ENCODE results near the gene ADD3.
"Not testable (repeated sequence)": the region's sequence is repeated elsewhere in the genome, so short reads cannot be mapped to it uniquely, and the experiment has no call there.

The ADD3 gene

DNA sequence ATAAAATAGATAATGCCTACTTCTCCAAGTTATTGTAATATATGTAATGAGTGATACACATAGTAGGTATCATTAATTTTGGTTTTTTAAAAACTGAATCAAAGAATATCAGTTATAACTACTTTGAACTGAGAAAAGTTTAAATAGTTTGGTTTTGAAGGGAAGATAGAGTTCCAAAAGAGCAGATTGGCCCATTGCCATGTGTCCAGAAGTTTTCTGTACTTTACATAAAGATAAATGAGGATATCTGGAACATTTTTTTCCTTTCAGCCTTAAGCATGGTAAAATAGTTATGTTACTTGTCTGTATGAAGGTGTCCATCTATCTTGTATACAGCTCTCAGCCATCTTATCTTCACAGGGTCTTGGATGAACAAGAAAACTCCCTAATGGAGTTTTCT lies 101.7 kb downstream of the ADD3 start:
- H3K27ac Mint-ChIP-seq: peak overlapping the region; percentile 79

DNA sequence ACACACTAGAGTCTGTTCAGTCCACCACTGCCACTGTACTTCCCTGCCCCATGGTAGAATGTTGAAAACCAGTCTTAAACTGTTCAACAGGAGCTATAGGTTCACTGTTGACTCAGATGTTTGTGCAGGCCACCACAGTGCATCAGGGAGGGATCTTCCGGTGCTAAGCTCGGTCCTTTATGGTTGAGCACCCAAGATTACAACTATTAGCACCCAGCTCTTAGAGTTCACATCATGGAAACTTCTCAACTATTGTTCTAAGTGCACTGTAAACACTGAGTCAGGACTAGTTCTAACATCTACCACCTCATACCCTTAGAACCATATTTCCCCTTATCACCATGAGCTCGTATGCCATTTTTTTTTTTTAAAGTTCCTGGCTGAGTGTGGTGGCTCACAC lies 102.6 kb downstream of the ADD3 start:
- H3K9me3 Mint-ChIP-seq: no peaks in the 10 kb centered on the region
- no peaks in the 10 kb centered on the region for H3K27me3 Mint-ChIP-seq
- H3K4me3 Mint-ChIP-seq: no peak overlapping the region
- peaks cover 24% of the 10 kb centered on the region for H3K36me3 Mint-ChIP-seq
- H3K27ac Mint-ChIP-seq: peak overlapping the region; percentile 96
- peaks cover 53% of the 10 kb centered on the region for H3K4me1 Mint-ChIP-seq

More for the DNA sequence above, 101.7 kb downstream of the ADD3 start:
- H3K27me3 Mint-ChIP-seq: no peaks in the 10 kb centered on the region
- H3K4me1 Mint-ChIP-seq: peaks cover 61% of the 10 kb centered on the region
- no peaks in the 10 kb centered on the region for H3K9me3 Mint-ChIP-seq
- peaks cover 26% of the 10 kb centered on the region for H3K36me3 Mint-ChIP-seq
- no peak overlapping the region for H3K4me3 Mint-ChIP-seq

DNA sequence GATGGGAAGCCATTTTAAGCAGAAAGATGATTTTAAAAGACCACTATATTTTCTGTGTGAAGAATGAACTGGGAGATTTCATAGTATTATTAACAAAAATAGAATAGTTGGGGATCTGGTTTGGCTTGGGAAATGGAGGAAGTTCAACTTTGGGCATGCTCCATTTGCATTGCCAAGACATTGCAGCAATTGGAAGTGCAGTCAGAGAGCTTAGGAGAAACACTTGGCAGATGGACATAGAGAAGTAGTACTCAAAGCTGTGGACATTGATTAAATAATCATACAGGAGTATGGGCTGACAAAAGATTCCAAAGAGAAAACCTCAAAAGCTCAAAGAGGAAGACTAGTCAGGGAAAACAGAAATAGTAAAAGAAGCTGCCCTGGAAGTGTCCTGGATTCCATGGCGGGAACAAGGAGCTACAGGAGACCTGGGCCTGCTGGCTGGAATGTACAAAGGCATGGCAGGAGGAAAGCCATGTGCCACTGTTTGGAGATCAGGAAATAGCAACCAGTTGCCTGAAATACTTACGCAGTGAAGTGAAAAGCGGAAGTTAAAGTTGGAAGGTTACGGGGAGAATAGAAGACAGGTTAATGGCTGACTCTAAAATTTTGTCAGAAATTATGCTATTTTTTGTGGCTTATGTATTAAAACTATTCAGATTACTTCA lies 106.0 kb downstream of the ADD3 start:
- Mint-ChIP-seq H3K4me3 (no peak overlapping the region), H3K27ac (peak overlapping the region; percentile 66), H3K36me3 (peaks cover 19% of the 10 kb centered on the region), H3K9me3 (no peaks in the 10 kb centered on the region), H3K4me1 (peaks cover 19% of the 10 kb centered on the region), H3K27me3 (no peaks in the 10 kb centered on the region)

DNA sequence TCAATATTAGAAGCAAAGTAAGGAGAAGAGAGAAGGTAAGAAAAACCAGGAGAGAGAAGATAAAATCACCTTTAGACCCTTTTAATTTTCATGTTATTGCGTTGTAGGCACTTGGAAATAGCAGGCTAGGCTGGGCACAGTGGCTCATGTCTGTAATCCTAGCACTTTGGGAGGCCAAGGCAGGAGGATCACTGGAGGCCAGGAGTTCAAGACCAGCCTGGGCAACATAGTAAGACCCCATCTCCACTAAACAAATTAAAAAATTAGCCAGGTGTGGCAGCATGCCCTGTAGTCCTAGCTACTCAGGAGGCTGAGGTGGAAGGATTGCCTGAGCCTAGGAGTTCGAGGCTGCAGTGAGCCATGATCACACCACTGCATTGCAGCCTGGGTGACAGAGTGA lies 106.9 kb downstream of the ADD3 start:
- peaks cover 24% of the 10 kb centered on the region for H3K36me3 Mint-ChIP-seq
- peaks cover 11% of the 10 kb centered on the region for H3K4me1 Mint-ChIP-seq
- H3K27me3 Mint-ChIP-seq, H3K4me3 Mint-ChIP-seq, H3K9me3 Mint-ChIP-seq: not testable (repeated sequence)
- H3K27ac Mint-ChIP-seq: peak overlapping the region; percentile 56

DNA sequence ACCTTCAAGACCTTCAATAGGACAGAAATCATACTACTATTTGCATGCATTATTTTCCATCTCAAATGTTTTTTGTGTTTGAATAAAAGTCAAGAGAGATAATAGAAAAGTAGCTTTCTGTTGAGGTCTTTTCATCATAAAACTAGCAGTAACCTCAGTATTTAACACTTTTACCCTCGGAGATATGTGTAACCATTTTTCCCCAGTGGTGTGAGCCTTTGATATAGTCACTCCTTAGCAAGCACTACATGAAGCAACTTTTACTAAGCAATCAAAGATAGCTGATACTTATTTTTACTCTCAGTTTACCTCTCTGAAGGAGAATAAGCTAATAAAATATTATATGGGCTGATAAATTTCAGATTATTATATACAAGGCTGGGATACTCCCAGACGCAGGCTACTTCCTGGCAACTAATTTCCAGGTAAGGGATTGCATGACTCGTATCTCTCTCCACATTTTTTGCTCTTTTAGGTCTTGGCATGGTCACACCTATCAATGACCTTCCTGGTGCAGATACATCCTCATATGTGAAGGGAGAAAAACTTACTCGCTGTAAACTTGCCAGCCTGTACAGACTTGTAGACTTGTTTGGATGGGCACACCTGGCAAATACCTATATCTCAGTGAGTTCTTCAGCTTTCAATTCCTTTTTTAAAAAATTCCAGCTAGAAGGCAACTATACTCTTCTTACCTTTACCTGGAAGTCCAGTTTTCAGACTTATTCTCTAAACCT lies 108.2 kb downstream of the ADD3 start:
- H3K4me1 Mint-ChIP-seq: no peaks in the 10 kb centered on the region
- H3K27ac Mint-ChIP-seq: peak overlapping the region; percentile 60
- no peaks in the 10 kb centered on the region for H3K27me3 Mint-ChIP-seq
- H3K9me3 Mint-ChIP-seq: no peaks in the 10 kb centered on the region
- no peak overlapping the region for H3K4me3 Mint-ChIP-seq
- peaks cover 27% of the 10 kb centered on the region for H3K36me3 Mint-ChIP-seq

DNA sequence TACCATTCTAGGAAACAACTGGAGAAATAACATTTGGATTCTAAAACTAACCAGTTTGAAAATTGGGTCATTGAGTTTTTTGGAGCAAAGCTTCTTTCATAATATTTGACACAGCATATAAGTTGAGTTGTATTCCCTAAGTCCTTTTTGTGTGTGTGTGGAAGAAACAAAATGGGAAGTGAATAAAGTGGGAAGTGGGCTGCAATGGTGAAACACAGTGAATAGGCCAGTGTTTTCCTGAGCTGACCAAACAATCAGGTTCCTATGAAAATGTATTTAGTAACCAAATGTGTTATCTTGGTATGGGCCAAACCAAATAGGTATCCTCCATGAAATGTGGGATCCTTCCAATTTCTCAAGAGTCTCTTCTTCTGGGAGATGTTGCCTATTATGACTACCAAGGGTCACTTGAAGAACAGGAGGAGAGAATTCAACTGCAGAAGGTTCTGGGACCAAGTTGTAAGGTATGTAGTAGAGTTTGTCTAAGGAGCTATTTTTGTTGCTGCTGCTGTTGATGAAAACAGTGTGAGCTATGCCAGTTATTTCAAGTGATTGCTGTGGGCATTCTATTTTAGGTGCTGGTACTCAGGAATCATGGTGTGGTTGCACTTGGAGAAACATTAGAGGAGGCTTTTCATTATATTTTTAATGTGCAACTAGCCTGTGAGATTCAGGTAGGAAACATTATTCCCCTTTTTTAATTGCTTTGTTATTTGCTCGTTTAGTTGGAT lies 111.3 kb downstream of the ADD3 start:
- Mint-ChIP-seq H3K27me3 (no peaks in the 10 kb centered on the region), H3K4me3 (no peak overlapping the region), H3K9me3 (no peaks in the 10 kb centered on the region), H3K36me3 (peaks cover 21% of the 10 kb centered on the region), H3K4me1 (peaks cover 3% of the 10 kb centered on the region), H3K27ac (peak overlapping the region; percentile 85)

DNA sequence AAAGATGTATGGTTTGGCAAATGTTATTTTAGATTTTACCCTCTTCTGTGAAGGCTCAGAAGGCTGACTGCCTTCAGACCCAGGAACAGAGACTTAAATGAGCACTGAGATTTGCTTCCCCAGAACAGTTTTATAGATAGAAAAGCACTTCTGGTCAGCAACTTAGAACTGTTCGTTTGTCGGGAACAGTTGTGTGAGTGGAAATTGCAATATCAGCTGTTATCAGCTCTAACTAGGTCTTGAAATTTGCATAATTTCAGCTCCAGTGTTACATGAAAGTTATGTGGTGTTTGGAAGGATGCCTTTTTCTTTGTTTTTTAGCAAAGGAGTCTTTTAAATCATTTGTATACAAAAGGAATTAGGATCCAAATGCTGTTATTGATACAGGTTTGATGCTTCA lies 115.8 kb downstream of the ADD3 start:
- peak overlapping the region; percentile 8 for H3K27ac Mint-ChIP-seq
- H3K36me3 Mint-ChIP-seq: peaks cover 29% of the 10 kb centered on the region
- H3K4me1 Mint-ChIP-seq: peaks cover 3% of the 10 kb centered on the region
- H3K27me3 Mint-ChIP-seq: no peaks in the 10 kb centered on the region
- no peak overlapping the region for H3K4me3 Mint-ChIP-seq
- H3K9me3 Mint-ChIP-seq: no peaks in the 10 kb centered on the region

DNA sequence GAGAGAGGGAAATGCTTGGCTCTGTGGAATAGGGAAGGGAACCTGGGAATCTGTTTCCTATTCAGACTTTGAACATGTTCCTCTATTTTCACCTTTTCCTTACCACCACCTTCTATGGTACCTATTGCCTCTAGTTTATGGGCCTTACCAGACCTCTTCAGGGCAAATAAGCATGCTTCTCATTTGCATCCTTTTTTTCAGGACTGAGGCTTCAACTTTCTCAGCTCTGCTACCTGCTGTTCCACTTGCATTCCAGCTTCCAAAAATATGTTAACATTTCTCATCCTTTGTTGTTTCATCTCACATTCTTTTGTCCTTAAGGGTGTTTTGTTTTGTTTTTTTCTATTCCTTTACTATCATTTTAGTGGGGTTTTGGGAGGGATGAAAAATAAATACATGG lies 121.7 kb downstream of the ADD3 start:
- peaks cover 15% of the 10 kb centered on the region for H3K36me3 Mint-ChIP-seq
- no peaks in the 10 kb centered on the region for H3K9me3 Mint-ChIP-seq
- H3K27ac Mint-ChIP-seq: peak overlapping the region; percentile 2
- H3K27me3 Mint-ChIP-seq: no peaks in the 10 kb centered on the region
- peaks cover 3% of the 10 kb centered on the region for H3K4me1 Mint-ChIP-seq
- no peak overlapping the region for H3K4me3 Mint-ChIP-seq

DNA sequence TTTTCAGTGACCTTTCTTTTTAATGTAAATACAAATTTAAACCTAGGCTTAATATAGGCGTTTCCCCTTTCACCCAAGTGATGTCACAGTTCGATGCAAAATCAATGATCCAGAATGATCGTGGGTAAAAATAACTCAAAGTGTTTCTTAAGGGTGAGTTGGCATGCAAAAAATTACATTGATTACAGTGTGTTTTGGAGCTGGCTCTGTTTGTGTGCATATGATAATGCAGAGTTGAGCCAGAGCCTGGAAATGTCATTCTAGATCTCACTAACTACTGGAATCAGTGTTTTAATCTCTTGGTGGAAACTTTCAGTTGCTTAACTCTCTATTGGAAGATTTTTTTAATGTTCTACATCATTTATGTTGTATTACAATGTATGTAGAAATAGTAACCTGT lies 127.1 kb downstream of the ADD3 start:
- Mint-ChIP-seq H3K4me3 (no peak overlapping the region), H3K27me3 (no peaks in the 10 kb centered on the region), H3K36me3 (no peaks in the 10 kb centered on the region)

DNA sequence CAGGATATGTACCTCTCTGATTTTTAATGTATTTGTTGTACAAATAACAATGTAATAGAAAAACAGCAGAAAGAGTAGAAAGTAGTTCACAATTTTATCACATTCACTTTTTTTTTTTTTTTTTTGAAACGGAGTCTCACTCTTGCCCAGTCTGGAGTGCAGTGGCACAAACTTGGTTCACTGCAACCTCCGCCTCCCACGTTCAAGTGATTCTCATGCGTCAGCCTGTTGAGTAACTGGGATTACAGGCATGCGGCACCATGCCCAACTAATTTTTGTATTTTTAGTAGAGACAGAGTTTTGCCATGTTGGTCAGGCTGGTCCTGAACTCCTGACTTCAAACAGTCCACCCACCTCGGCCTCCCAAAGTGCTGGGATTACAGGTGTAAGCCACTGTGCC lies 128.1 kb downstream of the ADD3 start:
- not testable (repeated sequence) for H3K36me3 Mint-ChIP-seq, H3K4me3 Mint-ChIP-seq, H3K27me3 Mint-ChIP-seq, H3K27ac Mint-ChIP-seq, H3K9me3 Mint-ChIP-seq
- peaks cover 24% of the 10 kb centered on the region for H3K4me1 Mint-ChIP-seq

More for the DNA sequence above, 127.1 kb downstream of the ADD3 start:
- H3K4me1 Mint-ChIP-seq: peaks cover 23% of the 10 kb centered on the region
- H3K27ac Mint-ChIP-seq: no peak overlapping the region
- H3K9me3 Mint-ChIP-seq: no peaks in the 10 kb centered on the region

DNA sequence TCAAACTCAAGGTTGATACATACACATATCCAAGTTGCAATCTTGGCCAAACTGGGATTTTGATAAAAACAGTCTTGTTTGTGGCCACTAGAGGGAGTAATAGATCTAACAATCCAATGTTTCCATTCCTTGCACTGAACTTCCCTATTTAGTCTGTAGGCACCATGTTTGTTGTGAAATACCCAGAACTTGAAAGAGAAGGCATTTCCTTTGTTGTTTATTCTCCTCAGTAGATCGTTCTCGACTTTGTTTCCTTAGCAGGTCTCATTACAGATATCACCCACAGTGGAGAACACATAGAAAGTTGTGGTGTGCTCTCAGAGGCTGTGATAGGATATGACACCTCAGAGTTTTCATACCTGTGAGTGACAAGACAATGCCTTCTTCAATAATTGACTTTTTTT lies 129.4 kb downstream of the ADD3 start:
- Mint-ChIP-seq H3K36me3 (no peaks in the 10 kb centered on the region), H3K4me3 (no peak overlapping the region), H3K4me1 (peaks cover 35% of the 10 kb centered on the region), H3K9me3 (no peaks in the 10 kb centered on the region), H3K27ac (peak overlapping the region; percentile 74), H3K27me3 (no peaks in the 10 kb centered on the region)

DNA sequence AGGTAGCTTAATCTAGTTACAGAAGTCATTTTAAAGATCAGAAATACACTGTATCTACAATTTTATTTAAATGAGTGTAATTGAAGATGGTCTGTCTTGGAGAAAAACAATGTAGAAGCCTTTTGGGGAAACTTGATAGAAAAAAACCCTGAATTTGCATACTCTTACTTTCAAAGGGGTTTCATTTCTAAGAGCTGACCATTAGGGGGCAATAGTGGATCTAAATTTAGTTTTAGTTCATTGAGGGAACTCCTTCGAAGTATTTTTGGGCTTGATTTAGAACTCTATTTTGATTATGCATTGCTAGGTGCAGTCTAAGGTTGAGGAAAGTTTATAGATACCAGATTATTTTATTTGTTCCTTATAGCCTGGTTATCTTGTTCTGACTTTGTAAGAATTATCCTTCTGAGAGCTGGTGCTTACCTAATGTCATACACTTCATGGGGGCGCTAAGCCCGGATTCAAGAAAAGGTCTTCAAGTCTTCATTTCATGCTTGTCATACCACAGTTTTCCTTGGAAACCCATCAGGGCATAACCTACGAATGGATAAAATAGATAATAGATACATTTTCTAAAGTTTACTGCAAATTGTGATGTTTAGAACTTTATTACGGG lies 130.5 kb downstream of the ADD3 start:
- peaks cover 44% of the 10 kb centered on the region for H3K4me1 Mint-ChIP-seq
- no peaks in the 10 kb centered on the region for H3K36me3 Mint-ChIP-seq
- no peak overlapping the region for H3K27ac Mint-ChIP-seq
- no peaks in the 10 kb centered on the region for H3K27me3 Mint-ChIP-seq
- H3K4me3 Mint-ChIP-seq: no peak overlapping the region
- no peaks in the 10 kb centered on the region for H3K9me3 Mint-ChIP-seq

DNA sequence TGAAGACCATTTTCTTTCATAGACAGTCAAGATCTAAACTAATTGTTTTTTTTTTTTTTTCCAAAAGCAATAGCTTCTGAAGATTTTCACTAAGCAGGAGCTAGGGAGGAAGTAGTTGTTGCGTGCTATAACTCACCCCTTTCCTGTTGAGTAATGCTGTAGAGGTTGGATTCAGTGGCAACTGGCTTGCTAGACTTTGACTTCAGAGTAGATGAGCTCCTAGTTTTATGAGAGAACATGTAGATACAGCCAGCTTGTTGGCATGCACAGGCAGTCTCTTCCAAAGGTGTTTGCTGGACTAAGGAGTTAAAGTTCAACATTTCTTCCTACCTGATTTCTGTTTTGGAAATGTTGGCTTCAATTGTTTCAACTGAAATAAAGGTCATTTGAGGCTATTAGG lies 133.4 kb downstream of the ADD3 start:
- H3K27me3 Mint-ChIP-seq: no peaks in the 10 kb centered on the region
- peaks cover 39% of the 10 kb centered on the region for H3K4me1 Mint-ChIP-seq
- H3K27ac Mint-ChIP-seq: peak overlapping the region; percentile 35
- H3K4me3 Mint-ChIP-seq: no peak overlapping the region
- no peaks in the 10 kb centered on the region for H3K36me3 Mint-ChIP-seq
- no peaks in the 10 kb centered on the region for H3K9me3 Mint-ChIP-seq

DNA sequence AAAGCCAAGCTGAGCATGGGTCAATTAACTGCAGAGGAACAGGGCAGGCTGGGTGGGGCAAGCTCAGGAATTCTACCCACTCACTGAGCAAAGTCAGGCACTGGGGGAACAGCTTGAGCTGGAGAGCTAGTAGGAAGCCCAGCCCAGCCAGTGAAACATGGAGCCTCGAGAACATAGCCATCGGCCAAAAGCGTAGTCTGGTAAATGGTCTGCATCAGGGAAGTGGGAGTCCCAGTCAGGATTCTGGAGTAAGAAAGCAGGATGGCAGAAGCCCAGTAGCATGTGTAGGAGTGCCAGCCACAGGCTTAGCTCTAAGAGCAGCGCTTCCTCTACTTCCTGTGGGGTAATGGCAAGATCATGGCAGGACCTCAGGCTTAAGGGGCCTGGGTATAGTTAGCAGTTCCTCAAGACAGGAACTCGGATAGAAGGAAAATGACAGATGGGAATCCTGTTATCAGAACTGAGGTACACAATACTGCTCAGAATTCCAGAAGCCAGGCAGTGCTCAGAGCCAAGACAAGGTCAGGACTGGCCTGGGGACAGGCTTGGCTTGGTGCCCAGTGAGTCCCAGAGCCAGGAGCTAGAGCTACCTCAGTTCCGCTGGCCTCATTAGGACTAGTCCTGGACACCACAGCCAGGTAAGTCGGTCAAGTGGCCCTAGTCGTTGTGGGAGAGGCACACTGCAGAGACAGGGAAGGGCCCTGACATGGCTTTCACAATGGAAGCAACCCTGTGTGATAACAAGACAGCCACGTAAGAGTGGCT lies 134.3 kb downstream of the ADD3 start:
- no peaks in the 10 kb centered on the region for H3K27me3 Mint-ChIP-seq
- H3K4me1 Mint-ChIP-seq: peaks cover 37% of the 10 kb centered on the region
- peak overlapping the region; percentile 62 for H3K27ac Mint-ChIP-seq
- no peaks in the 10 kb centered on the region for H3K36me3 Mint-ChIP-seq
- H3K4me3 Mint-ChIP-seq: no peak overlapping the region
- no peaks in the 10 kb centered on the region for H3K9me3 Mint-ChIP-seq

DNA sequence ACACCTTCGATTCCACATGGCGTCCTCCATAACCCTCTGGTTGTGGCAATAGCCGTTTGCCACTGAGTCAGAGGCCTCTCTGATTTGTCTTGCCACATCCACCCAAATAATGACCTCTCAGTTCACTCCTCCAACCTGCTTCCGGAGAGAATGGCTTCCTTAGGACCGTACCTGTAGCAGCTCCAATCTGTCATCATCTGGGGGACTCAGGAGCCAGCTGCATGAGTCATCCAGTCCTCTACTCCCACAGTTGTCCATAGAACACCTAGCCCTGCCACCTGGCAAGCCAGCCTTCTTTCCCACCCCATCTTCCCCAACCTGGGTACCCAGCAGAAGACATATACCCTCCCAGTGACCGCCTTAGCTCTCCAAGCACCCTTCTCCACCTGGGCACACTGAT lies 135.2 kb downstream of the ADD3 start:
- Mint-ChIP-seq H3K9me3 (no peaks in the 10 kb centered on the region), H3K4me3 (no peak overlapping the region), H3K4me1 (peaks cover 28% of the 10 kb centered on the region), H3K27me3 (no peaks in the 10 kb centered on the region), H3K36me3 (no peaks in the 10 kb centered on the region), H3K27ac (no peak overlapping the region)

Data from activated naive CD4-positive, alpha-beta T cell treated with anti-CD3 and anti-CD28 coated beads, Interleukin-2, amount 50 U/mL, for 24 hours (primary cell).